Upper lobe of right lung (tissue), 1 donor: ENCODE measurements around the gene RAB3B. TPM values are rescaled to one million over a fixed set of nuclear protein-coding genes. Genes with fewer than 3 reads are reported as not detected.

Source experiments
- ATAC-seq: fragments of 200-7000 bp; cut with Tn5 transposase; one replicate; pipeline ENCODE4 v1.9.1; 2020; ENCODE audit warnings: mild to moderate bottlenecking, moderate library complexity
- DNase-seq: peaks from one replicate; pipeline ENCODE4 v3.0.0-alpha.2; 2020
- H3K27ac ChIP-seq: fragments of 200-600 bp; one replicate; pipeline ENCODE4 v1.8.0; 2022
- H3K27me3 ChIP-seq: fragments of 200-600 bp; one replicate; pipeline ENCODE4 v1.8.0; 2022; ENCODE audit warnings: mild to moderate bottlenecking
- H3K36me3 ChIP-seq: fragments of 200-600 bp; one replicate; pipeline ENCODE4 v1.8.0; 2022
- H3K4me1 ChIP-seq: fragments of 200-600 bp; one replicate; pipeline ENCODE4 v1.8.0; 2022
- H3K4me3 ChIP-seq: fragments of 200-600 bp; one replicate; pipeline ENCODE4 v1.8.0; 2022; ENCODE audit warnings: mild to moderate bottlenecking
- H3K9me3 ChIP-seq: fragments of 200-600 bp; one replicate; pipeline ENCODE4 v1.8.0; 2022
- CTCF ChIP-seq: fragments of 200-600 bp; IDR thresholded peaks from one replicate; pipeline ENCODE4 v1.8.0; 2022; ENCODE audit warnings: antibody characterized with exemption
- intact Hi-C: fragments of 100-400 bp; cut with DNase I; formaldehyde crosslinking; loops from one replicate; pipeline ENCODE4 v1.11.0; 2022
- total RNA-seq: library from RNA; stranded (reverse); fragmentation: NEBNext Ultra II Directional; extraction: Animal tissue kit (Norgen Biotek cat#: 25700); gene quantifications from one replicate; pipeline ENCODE4 v1.2.1, GENCODE V29; 2021
- donor health status: DM: no; HTN: yes; CAD: no; lungs with severe emphysema.

The RAB3B gene
- total RNA-seq, 1 donor from 2014 or later, result not detected

GRCh38 chr1:51942281-51942680, 48.2 kb downstream of the RAB3B start:
- no peak for TF ChIP-seq CTCF
- no peak overlapping the region for H3K4me3 ChIP-seq
- H3K27ac ChIP-seq, result no peak overlapping the region
- intact Hi-C loops, result no loop called here
- H3K36me3 ChIP-seq, result no peaks in the 10 kb centered on the region
- ATAC-seq (no peak), DNase-seq (no peak)
- peaks cover 4% of the 10 kb centered on the region for H3K27me3 ChIP-seq
- peaks cover 11% of the 10 kb centered on the region for H3K9me3 ChIP-seq
- H3K4me1 ChIP-seq, result no peaks in the 10 kb centered on the region

DNA sequence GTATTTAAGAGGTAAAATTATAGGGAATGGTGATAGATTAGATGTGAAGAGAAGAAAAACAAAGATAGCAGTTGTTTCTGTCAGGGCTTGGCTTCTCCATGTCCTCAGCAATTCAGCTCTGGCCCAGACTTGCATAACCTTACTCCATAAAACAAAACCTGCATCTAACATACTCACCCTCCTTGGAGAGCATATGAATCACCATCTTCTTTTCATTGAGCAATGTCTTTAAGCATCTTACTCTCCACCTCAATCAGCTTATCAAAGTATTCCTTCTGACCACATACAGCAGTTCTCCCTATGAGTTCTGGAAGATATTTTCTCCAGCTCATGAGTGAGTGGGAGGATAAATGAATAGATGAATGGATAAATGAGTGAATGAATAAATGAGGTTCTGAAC, 49.0 kb downstream of the RAB3B start:
- no peak for TF ChIP-seq CTCF
- intact Hi-C loops, result no loop called here
- ATAC-seq, result no peak

GRCh38 chr1:51937112-51937511, 53.4 kb downstream of the RAB3B start:
- no peak for TF ChIP-seq CTCF
- H3K27ac ChIP-seq, result no peak overlapping the region
- no peaks in the 10 kb centered on the region for H3K27me3 ChIP-seq
- no peak for ATAC-seq
- peaks cover 7% of the 10 kb centered on the region for H3K9me3 ChIP-seq
- no peaks in the 10 kb centered on the region for H3K36me3 ChIP-seq
- no peaks in the 10 kb centered on the region for H3K4me1 ChIP-seq
- intact Hi-C loops, result no loop called here
- no peak for DNase-seq
- no peak overlapping the region for H3K4me3 ChIP-seq

More for the DNA sequence above, 49.0 kb downstream of the RAB3B start:
- Histone ChIP-seq H3K9me3 (peaks cover 11% of the 10 kb centered on the region), H3K4me1 (no peaks in the 10 kb centered on the region), H3K36me3 (no peaks in the 10 kb centered on the region), H3K27me3 (no peaks in the 10 kb centered on the region), H3K4me3 (no peak overlapping the region), H3K27ac (no peak overlapping the region)
- no peak for DNase-seq

- no peak for ATAC-seq
- Histone ChIP-seq H3K27me3 (no peaks in the 10 kb centered on the region), H3K36me3 (no peaks in the 10 kb centered on the region), H3K9me3 (peaks cover 1% of the 10 kb centered on the region), H3K4me1 (no peaks in the 10 kb centered on the region), H3K4me3 (no peak overlapping the region), H3K27ac (no peak overlapping the region)
- intact Hi-C loops, result no loop called here
- no peak for TF ChIP-seq CTCF
- DNase-seq, result no peak
These were observed 54.0 kb downstream of the RAB3B start for GRCh38 chr1:51936531-51936930.

GRCh38 chr1:51933344-51933743, 57.2 kb downstream of the RAB3B start:
- TF ChIP-seq CTCF, result no peak
- no peak overlapping the region for H3K4me3 ChIP-seq
- ATAC-seq (no peak), DNase-seq (no peak)
- intact Hi-C loops, result no loop called here
- no peaks in the 10 kb centered on the region for H3K36me3 ChIP-seq
- H3K27me3 ChIP-seq, result peaks cover 19% of the 10 kb centered on the region
- H3K27ac ChIP-seq, result no peak overlapping the region
- H3K4me1 ChIP-seq, result no peaks in the 10 kb centered on the region
- no peaks in the 10 kb centered on the region for H3K9me3 ChIP-seq

DNA sequence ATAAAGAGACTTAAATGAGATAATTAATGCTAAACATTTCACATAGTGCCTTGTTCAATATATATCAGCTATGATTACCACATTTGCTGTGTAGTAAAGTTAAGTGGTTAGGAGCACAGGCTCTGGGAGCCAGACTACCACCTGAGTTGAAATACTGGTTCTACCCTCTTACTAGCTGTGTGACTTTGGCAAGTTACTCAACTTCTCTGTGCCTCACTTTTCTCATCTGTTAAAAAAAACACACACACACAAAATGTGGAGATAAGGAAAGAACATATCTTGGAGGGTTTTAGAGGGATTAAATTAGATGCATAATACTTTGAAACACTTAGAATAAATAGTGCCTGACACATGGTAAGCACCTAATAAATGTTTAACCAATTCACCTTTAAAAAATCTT, 60.2 kb downstream of the RAB3B start:
- Histone ChIP-seq H3K9me3 (no peaks in the 10 kb centered on the region), H3K4me1 (no peaks in the 10 kb centered on the region), H3K36me3 (no peaks in the 10 kb centered on the region), H3K27ac (no peak overlapping the region), H3K4me3 (no peak overlapping the region), H3K27me3 (peaks cover 29% of the 10 kb centered on the region)
- no peak for DNase-seq
- TF ChIP-seq CTCF, result no peak
- intact Hi-C loops, result no loop called here
- no peak for ATAC-seq
